ENCODE data around the gene STK39.

The STK39 gene

GRCh38 chr2:168241746-168242145 lies 5.6 kb downstream of the STK39 start:
- DNase-seq: no peak

- no peak for DNase-seq
These were observed 6.2 kb downstream of the STK39 start for GRCh38 chr2:168241208-168241607.

GRCh38 chr2:168239281-168239680 lies 8.1 kb downstream of the STK39 start:
- no peak for DNase-seq

- no peak for DNase-seq
These were observed 9.7 kb downstream of the STK39 start for GRCh38 chr2:168237741-168238140.

- no peak for DNase-seq
These were observed 12.8 kb downstream of the STK39 start for GRCh38 chr2:168234407-168235085.

- DNase-seq: no peak
These were observed 13.5 kb downstream of the STK39 start for GRCh38 chr2:168233726-168234406.

- no peak for DNase-seq
These were observed 14.2 kb downstream of the STK39 start for GRCh38 chr2:168233166-168233565.

- DNase-seq: peak; percentile 64
These were observed 15.7 kb downstream of the STK39 start for GRCh38 chr2:168231609-168232241.

GRCh38 chr2:168230389-168230788 lies 17.0 kb downstream of the STK39 start:
- DNase-seq: no peak

GRCh38 chr2:168224346-168224745 lies 23.0 kb downstream of the STK39 start:
- no peak for DNase-seq

- DNase-seq: no peak
These were observed 25.3 kb downstream of the STK39 start for GRCh38 chr2:168222088-168222487.

- DNase-seq: no peak
These were observed 26.2 kb downstream of the STK39 start for GRCh38 chr2:168220965-168221819.

- DNase-seq: no peak
These were observed 29.5 kb downstream of the STK39 start for GRCh38 chr2:168217920-168218319.

GRCh38 chr2:168216351-168217005 lies 30.9 kb downstream of the STK39 start:
- no peak for DNase-seq

GRCh38 chr2:168215813-168216212 lies 31.6 kb downstream of the STK39 start:
- no peak for DNase-seq

- DNase-seq: no peak
These were observed 34.5 kb downstream of the STK39 start for GRCh38 chr2:168212866-168213265.

GRCh38 chr2:168212167-168212566 lies 35.2 kb downstream of the STK39 start:
- no peak for DNase-seq

- DNase-seq: no peak
These were observed 35.7 kb downstream of the STK39 start for GRCh38 chr2:168211664-168212163.

GRCh38 chr2:168210895-168211570 lies 36.4 kb downstream of the STK39 start:
- no peak for DNase-seq

- DNase-seq: no peak
These were observed 37.0 kb downstream of the STK39 start for GRCh38 chr2:168210216-168210894.

- no peak for DNase-seq
These were observed 38.7 kb downstream of the STK39 start for GRCh38 chr2:168208652-168209051.

All from NCI-H446 treated with DMSO at 0.1 percent for 48 hours (cell line).